GM18909 (cell line): ENCODE results near the gene TEX261.
"Not testable (repeated sequence)": the region's sequence is repeated elsewhere in the genome, so short reads cannot be mapped to it uniquely, and the experiment has no call there.

Experiments used
- ATAC-seq: cut with Tn5 transposase; IDR thresholded peaks from one replicate; pipeline ENCODE4 v1.9.1; 2021; ENCODE audit warnings: mild to moderate bottlenecking; ENCODE audit not compliant: unreplicated experiment, poor library complexity

The TEX261 gene

DNA sequence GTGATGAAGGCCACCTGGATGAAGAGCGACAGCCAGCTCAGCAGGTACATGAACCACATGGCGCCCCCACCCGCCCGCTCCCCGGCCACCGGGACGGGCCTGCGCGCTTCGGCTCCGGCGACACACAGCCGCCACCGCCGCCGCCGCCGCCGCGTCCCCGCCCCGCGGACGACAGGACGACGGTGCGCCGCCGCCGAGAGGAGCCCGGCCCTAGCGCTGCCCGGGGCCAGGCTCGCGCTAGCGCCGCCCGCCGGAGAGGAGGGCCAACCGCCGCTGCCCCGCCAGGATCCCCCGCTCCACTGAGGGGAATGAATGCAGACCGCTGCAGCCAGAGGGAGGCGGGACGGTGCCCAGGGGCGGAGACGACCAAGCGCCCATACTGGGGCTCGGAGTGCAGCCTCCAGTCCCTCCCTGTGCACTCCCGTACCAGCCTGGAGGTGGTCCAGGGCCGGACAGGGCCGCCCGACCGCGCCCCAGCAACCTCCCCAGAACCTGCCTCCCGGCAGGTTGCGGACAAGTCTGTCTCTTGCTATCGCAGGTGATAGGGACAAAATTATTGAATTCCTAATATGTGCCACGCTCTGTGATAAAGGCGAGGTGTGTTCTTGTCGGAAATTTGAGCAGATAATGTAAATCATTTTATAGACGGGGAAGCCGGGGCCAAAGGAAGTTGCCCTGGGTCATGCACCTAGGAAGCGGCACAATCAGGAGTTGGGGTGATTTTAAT, at the start of gene TEX261:
Gene TEX261, minus strand, starts transcription at position 175 of the 727 bp plus-strand sequence. Its CDS starts 116 bp downstream, at position 59.
- ATAC-seq: peak; percentile 95

- ATAC-seq: no peak
Observed at GRCh38 chr2:71043531-71044407, 49.1 kb upstream of the TEX261 start.

- no peak for ATAC-seq
Observed at GRCh38 chr2:71042287-71042686, 47.6 kb upstream of the TEX261 start.

GRCh38 chr2:71036296-71036695, 41.6 kb upstream of the TEX261 start:
- ATAC-seq: not testable (repeated sequence)

DNA sequence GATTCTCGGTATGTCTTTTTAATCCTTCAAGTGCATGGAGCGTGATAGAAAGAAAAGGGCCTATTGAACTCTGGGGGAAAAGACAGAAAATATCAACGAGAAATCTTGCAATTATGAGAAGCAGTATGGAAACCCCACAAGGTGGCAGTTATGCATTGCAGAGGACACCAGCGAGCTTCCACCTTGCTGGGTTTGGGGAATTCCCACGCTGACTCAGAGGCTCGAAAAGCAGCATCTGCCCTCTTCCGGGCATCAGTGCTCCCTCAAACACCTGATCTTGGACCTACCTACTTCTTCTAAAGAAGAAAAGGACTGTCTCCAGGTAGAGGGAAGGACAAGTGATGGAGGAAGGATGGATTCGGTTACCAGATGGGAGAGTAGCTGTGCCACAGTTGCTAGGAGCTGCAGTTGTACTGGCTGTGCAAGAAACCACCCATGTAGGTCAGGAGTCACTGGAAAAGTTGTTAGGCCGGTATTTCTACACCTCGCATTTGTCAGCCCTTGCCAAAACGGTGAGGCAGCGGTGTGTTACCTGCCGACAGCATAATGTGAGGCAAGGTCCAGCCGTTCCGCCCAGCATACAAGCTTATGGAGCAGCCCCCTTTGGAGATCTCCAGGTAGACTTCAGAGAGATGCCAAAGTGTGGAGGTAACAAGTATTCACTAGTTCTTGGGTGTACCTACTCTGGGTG, 29.0 kb upstream of the TEX261 start:
- ATAC-seq: not testable (repeated sequence)

DNA sequence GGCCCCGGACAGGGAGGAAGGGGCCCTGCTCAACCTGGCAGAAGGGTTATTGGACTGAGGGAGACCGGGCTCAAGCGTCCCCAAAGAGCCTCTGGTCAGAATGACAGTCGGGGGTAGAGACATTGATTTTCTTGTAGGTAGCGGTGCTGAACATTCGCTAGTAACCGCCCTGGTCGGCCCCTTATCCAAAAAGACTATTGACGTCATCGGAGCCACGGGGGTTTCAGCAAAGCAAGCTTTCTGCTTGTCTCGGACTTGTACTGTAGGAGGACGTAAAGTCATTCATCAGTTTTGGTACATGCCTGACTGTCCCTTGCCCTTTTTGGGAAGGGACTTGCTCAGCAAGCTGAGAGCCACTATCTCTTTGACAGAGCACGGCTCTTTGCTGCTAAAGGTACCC, 26.7 kb upstream of the TEX261 start:
- not testable (repeated sequence) for ATAC-seq

GRCh38 chr2:71019989-71020388, 25.3 kb upstream of the TEX261 start:
- not testable (repeated sequence) for ATAC-seq

- ATAC-seq: no peak
Observed at GRCh38 chr2:71018625-71019024, 24.0 kb upstream of the TEX261 start.

DNA sequence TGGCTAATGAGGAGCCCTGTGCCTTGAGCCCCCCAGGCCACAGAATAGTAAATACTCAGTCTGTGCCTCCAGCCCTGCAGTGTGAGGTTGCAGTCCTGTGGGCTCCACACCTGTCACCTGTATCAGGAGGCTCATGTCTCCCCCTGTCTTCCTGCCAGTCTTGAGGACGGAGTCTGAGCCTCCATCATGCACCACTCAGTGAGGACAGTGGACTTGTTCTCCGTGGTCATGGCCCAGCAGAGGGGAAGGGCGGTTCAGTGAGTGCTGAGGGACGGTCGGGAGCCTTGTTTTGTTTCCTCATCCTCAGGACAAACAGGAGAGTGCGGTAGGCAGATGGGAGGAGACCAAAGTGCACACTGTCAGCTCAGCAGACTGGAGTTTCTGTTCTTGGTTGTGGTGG, 17.1 kb upstream of the TEX261 start:
- ATAC-seq: not testable (repeated sequence)

DNA sequence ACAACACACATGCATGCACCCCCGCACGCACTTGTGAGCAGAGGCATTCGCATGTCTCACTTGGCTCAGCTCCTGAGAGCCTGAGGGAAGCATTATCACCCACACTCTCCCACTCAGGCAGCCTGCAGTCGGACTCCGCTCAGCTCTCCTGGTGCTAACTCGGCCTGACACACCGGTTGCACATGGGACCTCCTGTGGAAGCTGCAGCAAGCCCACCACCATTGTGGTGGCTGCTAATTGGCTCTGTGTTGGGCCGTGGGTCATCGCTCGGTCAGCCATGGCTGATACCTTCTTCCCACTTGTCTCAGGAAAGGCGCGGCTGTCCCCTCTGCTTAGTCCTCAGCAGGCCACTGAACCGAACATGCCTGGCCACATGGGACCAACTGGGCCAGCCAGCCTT, 13.7 kb upstream of the TEX261 start:
- no peak for ATAC-seq

DNA sequence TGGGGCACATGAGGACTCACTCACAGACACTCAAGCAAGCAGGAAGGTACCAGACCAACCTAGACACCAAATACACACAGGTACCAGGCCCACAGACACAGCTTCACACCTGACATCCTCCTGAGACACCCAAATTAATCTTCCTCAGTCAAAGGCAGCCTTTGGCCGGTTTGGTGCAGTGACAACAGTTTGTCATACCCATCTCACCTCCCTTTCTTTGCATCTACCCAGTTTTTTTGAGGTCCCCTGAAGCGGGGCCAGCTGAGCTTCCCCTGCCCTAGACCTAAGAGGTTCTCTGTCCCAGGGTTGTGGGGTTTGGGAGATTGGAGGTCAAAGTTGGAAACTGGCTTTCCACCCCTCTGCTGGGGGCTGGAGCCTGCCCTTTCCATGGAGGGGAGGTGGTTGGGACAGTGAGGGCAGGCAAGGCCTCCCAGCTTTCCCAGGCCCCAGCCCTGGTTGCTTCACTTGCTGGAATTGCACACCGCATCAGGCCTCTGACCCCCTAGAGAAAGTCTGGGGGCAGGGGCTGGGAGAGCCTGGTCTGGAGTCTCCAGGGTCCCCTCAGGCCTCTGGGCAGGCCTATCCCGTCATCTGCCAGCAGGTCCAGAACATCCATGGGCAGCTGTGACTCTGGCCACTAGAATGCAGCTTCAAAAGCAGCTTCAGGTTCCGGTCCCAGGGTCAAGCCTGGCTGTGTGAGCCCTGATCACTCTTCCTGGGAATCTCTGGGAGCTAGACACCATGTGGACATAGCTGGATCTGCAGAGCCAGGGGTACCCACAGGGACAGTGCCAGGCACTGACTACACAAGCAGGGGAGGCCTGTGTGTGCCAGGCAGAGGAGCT, 12.5 kb upstream of the TEX261 start:
- ATAC-seq: no peak

DNA sequence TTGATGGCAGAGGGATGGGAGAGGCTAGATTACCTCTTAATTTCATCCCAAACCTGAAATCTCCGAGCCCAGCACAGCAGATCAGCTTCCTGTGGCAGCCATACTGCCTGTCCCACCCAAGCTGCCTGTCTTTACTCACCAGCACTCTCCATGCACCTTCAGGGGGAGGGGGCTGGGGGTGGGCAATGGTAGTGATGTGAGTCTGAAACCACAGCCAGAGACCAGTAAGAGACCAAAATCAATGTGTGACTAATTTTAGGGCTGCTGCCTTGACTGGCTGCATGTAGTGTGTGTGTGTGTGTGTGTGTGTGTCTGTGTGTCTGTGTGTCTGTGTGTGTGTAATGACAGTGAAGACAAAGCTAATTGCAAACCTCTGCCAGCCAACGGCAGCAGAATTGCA, 11.7 kb upstream of the TEX261 start:
- ATAC-seq: no peak

DNA sequence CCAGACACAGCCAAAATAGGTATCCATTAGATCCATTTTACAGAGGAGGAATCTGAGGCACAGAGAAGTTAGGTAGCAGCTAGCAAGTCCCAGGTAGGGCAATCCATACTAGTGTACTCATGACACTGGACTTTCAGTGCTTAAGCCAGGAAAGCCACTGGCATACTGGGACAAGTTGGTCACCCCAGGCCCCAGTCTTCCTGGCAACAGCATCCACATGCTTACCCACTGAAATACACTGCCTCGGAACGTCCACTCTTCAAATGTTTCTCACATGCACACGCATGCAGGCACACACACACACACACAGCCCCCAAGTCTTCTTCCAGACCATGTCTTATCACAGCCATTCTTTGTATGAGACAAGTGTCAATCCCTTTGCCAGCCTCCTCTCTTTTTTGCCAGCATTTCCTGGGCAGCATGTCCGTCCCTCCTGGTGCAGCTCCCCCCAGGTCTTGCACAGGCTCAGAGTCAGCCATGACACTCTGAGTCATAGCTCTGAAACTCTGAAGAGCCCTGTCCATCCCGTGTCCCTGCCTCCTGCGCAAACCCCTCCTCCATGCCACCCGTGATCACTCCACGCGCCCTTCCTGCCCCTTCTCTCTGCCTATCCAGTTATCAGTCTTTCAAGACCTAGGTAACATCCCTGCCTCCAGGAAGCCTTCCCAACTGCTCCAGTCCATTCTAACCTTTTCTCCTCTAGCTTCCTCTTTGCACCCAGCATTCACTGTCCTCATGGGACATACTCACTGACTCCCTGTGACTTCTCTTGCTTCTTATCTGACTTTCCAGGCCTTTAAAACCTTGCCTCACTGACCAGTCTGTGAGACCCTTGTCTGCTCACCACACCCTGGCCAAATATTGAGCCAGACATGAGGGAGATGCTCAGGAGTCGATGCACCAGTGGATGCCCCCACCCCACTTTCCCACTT, 10.9 kb upstream of the TEX261 start:
- ATAC-seq: no peak

DNA sequence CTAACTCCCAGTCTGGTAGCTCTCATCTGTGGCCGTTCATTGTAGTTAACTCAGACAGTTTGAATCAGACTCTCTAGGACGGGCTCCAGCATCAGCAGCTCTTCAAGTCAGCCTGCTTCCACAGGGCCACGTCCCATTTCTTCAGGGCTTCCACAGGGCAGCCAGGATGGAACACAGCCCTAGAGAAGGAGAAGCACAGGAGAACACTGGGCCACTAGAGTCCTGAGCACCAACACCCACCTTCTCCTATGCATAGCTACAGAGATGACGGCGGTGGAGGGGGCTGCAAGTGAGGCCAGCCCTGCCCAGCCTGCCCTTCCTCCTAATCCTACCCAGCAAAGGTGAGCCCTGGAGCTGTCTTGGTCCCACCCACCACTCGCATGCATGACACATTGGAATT, 10.2 kb upstream of the TEX261 start:
- ATAC-seq: no peak

DNA sequence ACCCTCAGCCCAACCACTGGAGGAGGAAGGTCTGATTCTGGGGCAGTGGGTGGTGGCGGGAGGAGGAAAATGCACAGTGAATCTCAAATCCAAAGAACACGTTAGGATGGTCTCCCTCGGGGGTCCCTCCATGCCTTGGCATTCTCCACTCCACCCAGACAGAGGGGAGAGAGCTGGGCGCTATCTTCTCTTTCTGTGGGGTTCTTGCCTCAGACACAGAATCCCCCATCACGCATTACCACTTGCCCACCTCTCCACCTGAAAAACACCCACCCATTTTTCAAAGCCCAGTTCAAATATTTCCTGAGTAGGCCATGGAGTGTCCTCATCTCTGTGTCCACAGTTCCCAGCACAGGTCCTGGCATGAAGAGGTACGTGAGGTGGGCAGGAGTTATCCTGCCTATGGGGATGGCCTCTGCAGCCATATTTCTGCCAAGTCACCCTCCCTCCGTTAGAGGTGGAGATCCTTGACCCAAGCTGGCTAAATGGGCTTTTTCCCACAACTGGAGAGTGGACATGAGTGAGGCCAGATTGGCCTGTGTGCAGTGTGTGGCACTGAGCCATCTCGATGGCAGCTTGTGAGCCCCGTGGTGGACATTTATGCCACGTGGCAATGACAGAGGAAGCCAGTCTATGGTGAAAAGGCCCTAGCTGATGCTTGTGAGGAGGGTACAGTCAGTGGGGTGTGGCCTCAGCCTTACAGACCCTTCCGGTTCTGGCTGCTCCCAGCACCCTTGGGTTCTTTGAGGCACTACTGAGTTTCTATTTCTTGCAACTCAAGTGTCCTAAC, 9.5 kb upstream of the TEX261 start:
- no peak for ATAC-seq

GRCh38 chr2:71003396-71003795, 8.7 kb upstream of the TEX261 start:
- no peak for ATAC-seq

DNA sequence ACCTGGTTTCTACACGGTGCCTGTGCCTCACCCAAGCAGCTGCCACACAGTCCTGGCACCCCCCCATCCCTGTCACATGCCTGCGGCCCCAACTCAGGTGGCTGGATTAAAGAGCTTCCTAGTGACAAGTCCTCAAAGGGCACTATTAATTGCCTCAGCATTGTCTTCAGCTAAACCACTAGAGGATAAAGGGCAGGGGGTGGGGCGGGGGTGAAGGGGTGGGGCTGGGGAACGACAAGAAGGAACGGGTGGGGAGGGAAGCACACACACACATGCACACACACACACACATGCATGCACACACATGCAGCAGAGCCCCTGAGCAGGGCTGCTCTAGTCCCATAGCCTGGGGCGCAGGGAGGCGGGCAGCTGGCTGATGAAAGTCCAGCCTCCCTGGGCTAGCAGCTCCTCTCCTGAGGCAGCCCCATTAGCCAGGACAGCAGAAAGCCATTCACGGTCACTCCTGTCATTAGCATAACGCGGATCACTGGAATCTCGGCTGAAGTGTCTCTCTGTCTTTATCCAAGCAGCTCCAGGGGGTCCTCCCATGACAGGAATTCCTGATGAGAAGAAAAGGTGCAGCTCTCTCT, 7.4 kb upstream of the TEX261 start:
- ATAC-seq: no peak

GRCh38 chr2:71001592-71001927, 6.9 kb upstream of the TEX261 start:
- ATAC-seq: no peak
